Heart left ventricle (tissue), 13 donors: ENCODE data around the gene C5.

Experiments used
- CTCF ChIP-seq, 12 donors: fragments of 200-600 bp; sonication (generic) in 4 of 12; IDR thresholded peaks; one replicate each; pipeline versions ENCODE4 v1.5.0 to v1.8.0; 2018 to 2022; ENCODE audit warnings: antibody characterized with exemption in 12 of 12, mild to moderate bottlenecking in 5 of 12
- POLR2A ChIP-seq, 2 donors: fragments of 450-650 bp; IDR thresholded peaks; one replicate each; pipeline ENCODE4 v1.6.1; 2017; ENCODE audit warnings: antibody characterized with exemption in 2 of 2, mild to moderate bottlenecking in 2 of 2, moderate library complexity in 2 of 2
- donor health status: ischemic (EF 13 %, LVEDD 7.1; RV severe dilation, severe dysfunction).
- donor health status: DM: no; HTN: yes; CAD: no.
- donor health status: DM: no; HTN: no; CAD: no.
- donor health status: ischemic (EF 25% LVEDD 6.9; RV normal size, moderate dysfunction).
- donor health status: ischemic (EF 25% LVEDD 5.7; RV mildly dilated, moderate dysfunction).
- donor health status: ischemic (EF 35%, LVEDD 5.7; RV mildly dilated, moderate dysfunction).
- donor health status: nonischemic (EF 11% LVEDD 7.7; RV severe dilation, severe dysfunction).
- donor health status: DM: yes; HTN: yes; CAD: no.
- donor health status: PGD.
- donor health status: ischemic (EF 29% LVEDD 5.4; RV normal size, mild dysfunction).
- donor health status: nonischemic (EF 23%, LVEDD 6.1; RV moderate dilation, normal function).

DNA sequence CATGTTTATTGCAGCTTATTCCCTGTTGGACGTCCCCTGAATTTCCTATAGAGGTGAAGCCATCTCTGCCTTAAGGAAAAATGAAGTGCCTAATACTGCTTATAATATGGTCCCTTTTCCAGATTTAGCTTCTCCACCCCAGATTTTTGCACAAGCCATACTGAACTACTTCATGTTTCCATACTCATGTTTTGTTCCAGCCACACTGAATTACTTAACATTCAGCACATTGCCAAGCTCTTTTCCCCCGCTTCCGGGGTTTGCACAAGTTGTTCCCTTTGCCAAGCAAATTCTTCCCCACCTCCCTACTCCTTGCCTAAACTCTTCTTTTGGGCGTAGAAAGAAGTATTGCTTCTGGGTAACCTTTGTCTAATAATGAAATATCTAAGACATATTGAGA, 23.0 kb upstream of the C5 start:
- TF ChIP-seq POLR2A (IDR thresholded peaks at IDR 0.05) (no peak), CTCF (IDR thresholded peaks at IDR 0.05) (no peak)
